HG03045 (cell line): ENCODE measurements around the gene WIPF1.
A peak's percentile ranks its signal among the peaks of the same experiment; 100 is the strongest.

Source experiments
- ATAC-seq: cut with Tn5 transposase; IDR thresholded peaks from one replicate; pipeline ENCODE4 v1.9.1; 2021; ENCODE audit warnings: mild to moderate bottlenecking, moderate library complexity; ENCODE audit not compliant: unreplicated experiment

WIPF1 gene

GRCh38 chr2:174623106-174623637 lies 25.6 kb upstream of the WIPF1 start:
- no peak for ATAC-seq

GRCh38 chr2:174621323-174621722 lies 23.7 kb upstream of the WIPF1 start:
- ATAC-seq: no peak

GRCh38 chr2:174618179-174618578 lies 20.6 kb upstream of the WIPF1 start:
- ATAC-seq: no peak

- ATAC-seq: no peak
Measured at GRCh38 chr2:174617718-174618117, 20.1 kb upstream of the WIPF1 start.

- no peak for ATAC-seq
Measured at GRCh38 chr2:174617120-174617519, 19.5 kb upstream of the WIPF1 start.

GRCh38 chr2:174615871-174616436 lies 18.4 kb upstream of the WIPF1 start:
- ATAC-seq: no peak

GRCh38 chr2:174614261-174614660 lies 16.7 kb upstream of the WIPF1 start:
- ATAC-seq: no peak

- ATAC-seq: no peak
Measured at GRCh38 chr2:174613531-174613930, 15.9 kb upstream of the WIPF1 start.

GRCh38 chr2:174612970-174613369 lies 15.4 kb upstream of the WIPF1 start:
- no peak for ATAC-seq

- ATAC-seq: no peak
Measured at GRCh38 chr2:174611854-174612253, 14.2 kb upstream of the WIPF1 start.

GRCh38 chr2:174611006-174611405 lies 13.4 kb upstream of the WIPF1 start:
- no peak for ATAC-seq

GRCh38 chr2:174610243-174610995 lies 12.8 kb upstream of the WIPF1 start:
- no peak for ATAC-seq

- ATAC-seq: no peak
Measured at GRCh38 chr2:174609261-174609660, 11.7 kb upstream of the WIPF1 start.

GRCh38 chr2:174608866-174609214 lies 11.2 kb upstream of the WIPF1 start:
- peak; percentile 36 for ATAC-seq

- ATAC-seq: peak; percentile 68
Measured at GRCh38 chr2:174607989-174608865, 10.6 kb upstream of the WIPF1 start.

GRCh38 chr2:174607584-174607983 lies 10.0 kb upstream of the WIPF1 start:
- ATAC-seq: no peak

GRCh38 chr2:174606336-174606735 lies 8.7 kb upstream of the WIPF1 start:
- peak; percentile 30 for ATAC-seq

GRCh38 chr2:174605687-174606086 lies 8.1 kb upstream of the WIPF1 start:
- ATAC-seq: no peak

- no peak for ATAC-seq
Measured at GRCh38 chr2:174603280-174603679, 5.7 kb upstream of the WIPF1 start.

GRCh38 chr2:174602745-174603144 lies 5.1 kb upstream of the WIPF1 start:
- ATAC-seq: no peak

GRCh38 chr2:174600349-174600748 lies 2.7 kb upstream of the WIPF1 start:
- ATAC-seq: no peak
